GM12865 (cell line): ENCODE data around the gene LNP1.

ENCODE experiments used
- DNase-seq: peaks from one replicate; pipeline ENCODE4 v3.0.0; 2010; ENCODE audit warnings: low read depth
- H3K4me3 ChIP-seq: 2 replicates; pipeline ENCODE4 v1.5.1; 2011; ENCODE audit warnings: mild to moderate bottlenecking, low read depth, low read length, control low read depth
- CTCF ChIP-seq: IDR thresholded peaks from 2 replicates; pipeline ENCODE4 v1.5.1; 2011; ENCODE audit warnings: low read length, control low read depth, low read depth, inconsistent platforms; ENCODE audit not compliant: insufficient read depth; ENCODE audit errors: missing control alignments

Gene LNP1

GRCh38 chr3:100489118-100489517 is 87.8 kb downstream of the LNP1 start:
- TF ChIP-seq CTCF, result no peak
- no peak overlapping the region for H3K4me3 ChIP-seq

DNA sequence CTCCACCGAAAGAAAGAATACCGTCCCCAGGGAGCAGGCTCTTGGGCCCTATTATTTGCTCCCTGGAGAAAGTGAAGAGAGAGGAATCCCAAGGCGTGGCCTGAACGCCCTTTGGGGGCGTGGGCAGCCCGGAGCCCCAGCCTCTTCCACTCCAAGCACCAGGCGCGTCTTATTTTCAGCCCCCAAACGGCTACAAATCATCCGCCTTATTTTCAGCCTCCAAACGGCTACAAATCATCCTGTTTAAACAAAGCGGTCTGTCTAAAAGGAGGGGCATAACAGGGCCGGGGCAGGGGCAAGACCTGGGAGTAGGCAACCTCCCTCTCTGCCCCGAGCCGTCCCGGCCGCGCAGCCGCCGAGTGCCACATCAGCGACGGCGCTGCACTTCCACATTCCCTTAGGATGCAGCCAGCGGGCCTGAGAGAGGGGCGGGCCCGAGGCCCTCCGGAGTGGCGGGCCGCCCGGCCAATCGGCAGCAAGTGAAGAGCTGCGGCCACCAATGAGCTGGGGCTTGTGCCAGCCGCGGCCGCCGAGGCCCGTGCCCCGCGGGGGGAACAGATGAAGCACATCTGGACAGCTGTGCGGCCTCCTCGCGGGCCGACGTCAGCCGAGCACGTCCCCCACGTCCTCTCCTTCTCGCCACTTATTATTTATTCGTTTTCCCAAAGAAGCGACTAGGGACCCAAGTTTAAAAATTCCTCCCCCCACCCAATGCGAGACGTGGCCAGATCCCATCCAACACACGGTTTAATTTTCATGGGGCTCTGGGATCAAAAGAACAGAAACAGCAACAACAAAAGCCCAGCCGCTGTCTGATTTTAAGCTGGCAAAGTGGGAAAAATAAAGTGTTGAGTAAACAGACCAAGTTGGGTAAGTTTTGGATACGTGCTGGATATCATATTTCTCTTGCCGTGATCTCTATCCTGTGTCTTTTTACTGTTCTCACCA is 91.0 kb downstream of the LNP1 start, which contains the start of gene TMEM45A:
Gene TMEM45A (plus strand): TSS at position 561 of the 948 bp plus-strand sequence. CDS start 62,593 bp downstream, outside the sequence.
- peak; percentile 95 for DNase-seq
- H3K4me3 ChIP-seq, result peak within 1 kb of the TSS; percentile 91
- TF ChIP-seq CTCF, result no peak

More at GRCh38 chr3:100489118-100489517, 87.8 kb downstream of the LNP1 start:
- DNase-seq, result no peak

GRCh38 chr3:100496711-100497261 is 95.4 kb downstream of the LNP1 start:
- no peak overlapping the region for H3K4me3 ChIP-seq
- TF ChIP-seq CTCF, result no peak
- peak; percentile 67 for DNase-seq

- TF ChIP-seq CTCF, result no peak
- no peak for DNase-seq
- no peak overlapping the region for H3K4me3 ChIP-seq
Observed at GRCh38 chr3:100499651-100500050, 98.3 kb downstream of the LNP1 start.

DNA sequence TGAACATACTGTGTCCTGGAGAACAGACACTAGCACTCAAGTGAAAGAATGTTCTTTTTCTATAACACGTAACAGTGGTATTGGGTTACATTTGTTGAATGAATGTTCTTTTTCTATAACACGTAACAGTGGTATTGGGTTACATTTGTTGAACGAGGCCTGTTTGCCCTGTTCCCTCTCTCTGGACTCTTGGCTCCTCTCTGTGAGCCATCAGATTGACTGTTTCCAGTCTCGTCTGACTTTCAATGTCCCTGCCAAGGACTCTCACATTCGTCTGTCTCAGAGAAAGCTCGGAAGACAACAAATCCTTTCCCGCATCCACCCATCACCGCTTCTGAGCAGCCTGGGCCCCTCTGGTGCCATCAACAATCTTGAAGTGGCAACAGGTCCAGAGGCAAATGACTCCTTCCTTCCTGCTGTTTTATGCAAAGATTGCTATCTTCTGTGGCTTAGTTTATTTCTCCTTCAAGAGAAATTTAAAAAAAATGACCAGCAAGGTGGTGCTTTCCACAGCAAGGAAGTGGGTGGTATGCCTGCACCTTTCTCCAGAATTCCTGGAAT is 99.1 kb downstream of the LNP1 start:
- no peak for TF ChIP-seq CTCF
- no peak overlapping the region for H3K4me3 ChIP-seq
- no peak for DNase-seq

DNA sequence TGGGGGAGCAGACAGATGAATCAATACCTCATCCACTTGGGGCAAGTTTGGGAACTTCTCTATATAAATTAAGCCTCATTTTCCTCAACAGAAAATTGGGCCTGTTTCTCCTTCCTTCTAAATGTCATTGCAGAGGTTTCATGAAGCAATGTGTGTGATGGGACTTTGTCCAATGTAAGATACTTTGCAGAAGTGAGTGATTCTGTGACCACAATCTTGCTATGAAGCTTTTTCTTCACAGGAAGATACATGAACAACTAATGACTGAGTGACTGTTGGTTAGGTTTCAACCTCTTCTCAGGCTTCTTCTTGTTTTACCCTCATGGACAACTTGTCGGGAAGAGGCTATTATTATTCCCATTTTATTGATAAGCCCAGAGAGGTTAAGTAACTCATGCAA is 102.1 kb downstream of the LNP1 start:
- no peak for DNase-seq
- no peak for TF ChIP-seq CTCF
- no peak overlapping the region for H3K4me3 ChIP-seq
